Keratinocyte (primary cell): Measurements from ENCODE around the gene SCARB1. TPM values are rescaled to one million over a fixed set of nuclear protein-coding genes. Genes with fewer than 3 reads are reported as not detected.

Source experiments
- DNase-seq: peaks from one replicate; pipeline ENCODE4 v3.0.0-alpha.2; 2011; ENCODE audit warnings: low read depth, missing footprints, low spot score
- FAIRE-seq: peaks from 2 replicates; lab custom pipeline; 2011; peaks lifted over from hg19 to GRCh38; lab: Jason Lieb, UNC
- H2AFZ ChIP-seq: 2 replicates; pipeline ENCODE4 v1.6.0; 2012; ENCODE audit warnings: low read length, control low read depth, inconsistent platforms; ENCODE audit not compliant: control insufficient read depth
- H3K27ac ChIP-seq: 2 replicates; pipeline ENCODE4 v1.5.1; 2011; ENCODE audit warnings: low read length; ENCODE audit not compliant: control insufficient read depth, insufficient read depth
- H3K27me3 ChIP-seq: 3 replicates; pipeline ENCODE4 v1.6.0; 2011; ENCODE audit warnings: low read length; ENCODE audit not compliant: control insufficient read depth, insufficient read depth; ENCODE audit errors: extremely low read depth
- H3K36me3 ChIP-seq, 2 experiments: 2 replicates in 1 of 2; 3 replicates in 1 of 2; pipeline ENCODE4 v1.5.1; 2011; ENCODE audit warnings: low read length in 2 of 2, mild to moderate bottlenecking in 1 of 2; ENCODE audit not compliant: control insufficient read depth in 2 of 2, insufficient read depth in 2 of 2; ENCODE audit errors: extremely low read depth in 1 of 2
- H3K4me1 ChIP-seq: 3 replicates; pipeline ENCODE4 v1.5.1; 2011; ENCODE audit warnings: low read length; ENCODE audit not compliant: control insufficient read depth, insufficient read depth; ENCODE audit errors: extremely low read depth
- H3K4me2 ChIP-seq: 3 replicates; pipeline ENCODE4 v1.6.0; 2011; ENCODE audit warnings: low read depth, low read length; ENCODE audit not compliant: control insufficient read depth, insufficient read depth; ENCODE audit errors: extremely low read depth
- H3K4me3 ChIP-seq, 3 experiments: fragments of 200-600 bp in 1 of 3; sonication (generic) in 1 of 3; 2 replicates in 2 of 3; 3 replicates in 1 of 3; pipeline ENCODE4 v1.5.1; 2011 to 2016; ENCODE audit warnings: low read length in 3 of 3, mild to moderate bottlenecking in 3 of 3, control low read depth in 2 of 3, inconsistent platforms in 1 of 3, low read depth in 1 of 3, mixed read lengths in 1 of 3, mixed run types in 1 of 3, moderate library complexity in 1 of 3; ENCODE audit not compliant: control insufficient read depth in 2 of 3, insufficient read depth in 2 of 3; ENCODE audit errors: extremely low read depth in 1 of 3
- H3K79me2 ChIP-seq: 2 replicates; pipeline ENCODE4 v1.6.0; 2012; ENCODE audit warnings: low read length; ENCODE audit not compliant: control insufficient read depth, insufficient read depth
- H3K9ac ChIP-seq: 3 replicates; pipeline ENCODE4 v1.6.0; 2011; ENCODE audit warnings: low read length; ENCODE audit not compliant: control insufficient read depth, insufficient read depth; ENCODE audit errors: extremely low read depth
- H3K9me1 ChIP-seq: 3 replicates; pipeline ENCODE4 v1.6.0; 2011; ENCODE audit warnings: low read length; ENCODE audit not compliant: control insufficient read depth, insufficient read depth; ENCODE audit errors: extremely low read depth
- H3K9me3 ChIP-seq: 2 replicates; pipeline ENCODE4 v1.5.1; 2012; ENCODE audit warnings: low read depth, low read length; ENCODE audit not compliant: control insufficient read depth
- H4K20me1 ChIP-seq: 3 replicates; pipeline ENCODE4 v1.6.0; 2011; ENCODE audit warnings: low read length; ENCODE audit not compliant: control insufficient read depth, insufficient read depth; ENCODE audit errors: extremely low read depth
- CTCF ChIP-seq, 3 experiments: IDR thresholded peaks in 1 of 3; conservative IDR thresholded peaks in 1 of 3; optimal IDR thresholded peaks in 1 of 3; 2 replicates in 2 of 3; 3 replicates in 1 of 3; pipeline versions ENCODE3 to v1.5.1; 2011; ENCODE audit warnings: low read length in 3 of 3, mild to moderate bottlenecking in 3 of 3, moderate library complexity in 2 of 3, control low read depth in 1 of 3, inconsistent platforms in 1 of 3; ENCODE audit not compliant: insufficient read depth in 2 of 3; ENCODE audit errors: extremely low read depth in 1 of 3
- EZH2 ChIP-seq: IDR thresholded peaks from one replicate; pipeline ENCODE4 v1.6.1; 2012; ENCODE audit warnings: inconsistent platforms, mild to moderate bottlenecking, low read length, moderate library complexity
- dilution Hi-C: fragments of 300-500 bp; cut with MboI; formaldehyde crosslinking; loops from one replicate; pipeline ENCODE4 v1.7.0; 2020; ENCODE audit warnings: low sequenced_read_pairs; ENCODE audit not compliant: extremely low pct_ligation_motif_present
- polyA plus RNA-seq, 5 experiments: library from polyadenylated mRNA; depleted of rRNA in 3 of 5; stranded (reverse) in 3 of 5; stranded (forward) in 1 of 5; unstranded in 1 of 5; fragments of >200 nt; gene quantifications; 1 replicate in 1 of 5; 2 replicates in 3 of 5; 3 replicates in 1 of 5; pipeline versions ENCODE4 v1.2.1 to v1.2.3, GENCODE V29; 2011 to 2012; ENCODE audit warnings: missing spikeins in 2 of 5, low read depth in 1 of 5, low replicate concordance in 1 of 5

SCARB1 gene
- polyA plus RNA-seq, 1 donor (not counting 4 experiments of a cell fraction or from before 2014, with no cell fraction given) = 40.9 TPM

- Histone ChIP-seq H3K27me3 (no peaks in the 10 kb centered on the region), H3K4me2 (no peak overlapping the region), H3K36me3 (peaks cover 19 to 39% of the 10 kb centered on the region in 2 experiments), H3K9ac (no peak overlapping the region), H4K20me1 (peaks cover 3% of the 10 kb centered on the region), H3K4me3 (no peak overlapping the region), H2AFZ (no peak overlapping the region), H3K4me1 (peaks cover 6% of the 10 kb centered on the region), H3K9me1 (no peaks in the 10 kb centered on the region), H3K27ac (no peak overlapping the region), H3K79me2 (no peaks in the 10 kb centered on the region), H3K9me3 (no peaks in the 10 kb centered on the region)
- TF ChIP-seq EZH2 (no peak), CTCF (optimal IDR thresholded peaks at IDR 0.05 in 1 of 3, IDR thresholded peaks at IDR 0.05 in 1 of 3, conservative IDR thresholded peaks at IDR 0.05 in 1 of 3; ENCODE audit: extremely low read depth in 1 of 3, insufficient read depth in 2 of 3, low read length in 3 of 3) (no peak)
- no peak for DNase-seq
- dilution Hi-C loops = no loop called here
- FAIRE-seq = no peak
Measured at GRCh38 chr12:124811633-124812032, 52.0 kb downstream of the SCARB1 start.

DNA sequence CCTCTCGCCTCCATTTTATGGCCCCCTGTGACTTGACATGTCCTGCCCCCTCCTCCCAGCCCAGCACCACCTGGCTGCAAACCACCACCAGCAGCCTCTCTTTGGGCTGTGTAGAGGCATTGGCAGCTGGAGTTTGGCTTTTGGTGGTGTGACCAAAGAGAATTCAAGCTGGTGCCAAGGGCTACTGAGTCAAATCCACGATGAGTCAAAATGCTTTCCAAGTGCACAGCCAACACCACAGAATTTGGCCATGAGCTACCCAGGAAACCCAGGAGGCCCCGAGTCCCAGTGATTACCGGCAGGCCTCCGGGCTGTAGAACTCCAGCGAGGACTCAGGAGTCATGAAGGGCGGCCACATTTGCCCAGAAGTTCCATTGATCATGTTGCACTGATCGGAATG, 53.8 kb downstream of the SCARB1 start:
- H3K4me2 ChIP-seq = no peak overlapping the region
- H3K9ac ChIP-seq = no peak overlapping the region
- no peaks in the 10 kb centered on the region for H3K9me1 ChIP-seq
- no peak overlapping the region for H3K27ac ChIP-seq
- H3K27me3 ChIP-seq = no peaks in the 10 kb centered on the region
- dilution Hi-C loops = no loop called here
- H3K9me3 ChIP-seq = no peaks in the 10 kb centered on the region
- no peak overlapping the region for H2AFZ ChIP-seq
- H3K4me1 ChIP-seq = peaks cover 6% of the 10 kb centered on the region
- no peak for FAIRE-seq
- no peak overlapping the region for H3K4me3 ChIP-seq
- TF ChIP-seq EZH2 (no peak), CTCF (optimal IDR thresholded peaks at IDR 0.05 in 1 of 3, IDR thresholded peaks at IDR 0.05 in 1 of 3, conservative IDR thresholded peaks at IDR 0.05 in 1 of 3; ENCODE audit: extremely low read depth in 1 of 3, insufficient read depth in 2 of 3, low read length in 3 of 3) (no peak)
- H3K79me2 ChIP-seq = no peaks in the 10 kb centered on the region
- H3K36me3 ChIP-seq = peaks cover 30 to 35% of the 10 kb centered on the region in 2 experiments
- H4K20me1 ChIP-seq = peaks cover 3% of the 10 kb centered on the region
- no peak for DNase-seq
